Mucosa of descending colon (tissue), 3 donors: ENCODE data around the gene SAE1. TPM values are rescaled to one million over a fixed set of nuclear protein-coding genes. Genes with fewer than 3 reads are reported as not detected.

Experiments
- ATAC-seq: fragments of 200-7000 bp; cut with Tn5 transposase; one replicate; pipeline ENCODE4 v1.9.1; 2020; ENCODE audit warnings: mild to moderate bottlenecking, moderate library complexity
- DNase-seq, 3 donors: peaks; one replicate each; pipeline ENCODE4 v3.0.0-alpha.2; 2020
- H3K36me3 ChIP-seq: fragments of 200-600 bp; one replicate; pipeline ENCODE4 v1.8.0; 2021; ENCODE audit warnings: low read depth, mild to moderate bottlenecking
- H3K4me1 ChIP-seq: fragments of 200-600 bp; one replicate; pipeline ENCODE4 v1.8.0; 2021; ENCODE audit warnings: low read depth, mild to moderate bottlenecking
- H3K4me3 ChIP-seq: fragments of 200-600 bp; one replicate; pipeline ENCODE4 v1.8.0; 2021; ENCODE audit warnings: mild to moderate bottlenecking
- H3K9me3 ChIP-seq: fragments of 200-600 bp; one replicate; pipeline ENCODE4 v1.8.0; 2021; ENCODE audit warnings: mild to moderate bottlenecking
- intact Hi-C, 2 donors: fragments of 100-400 bp; cut with DNase I in 1 of 2; cut with micrococcal nuclease in 1 of 2; formaldehyde crosslinking; loops; one replicate each; pipeline versions ENCODE4 v1.11.0 to v1.11.1; 2022; cut with DNase I, micrococcal nuclease
- total RNA-seq, 3 donors: library from RNA; stranded (reverse); fragmentation: NEBNext Ultra II Directional in 2 of 3; extraction: Animal tissue kit (Norgen Biotek cat#: 25700) in 2 of 3; gene quantifications; one replicate each; pipeline versions ENCODE4 v1.2.1 to v1.2.4, GENCODE V29; 2021 to 2023
- TF ChIP-seq, protein P1 (sequence below): fragments of 200-600 bp; IDR thresholded peaks from one replicate; pipeline ENCODE4 v1.8.0; 2022; ENCODE audit warnings: antibody characterized with exemption, mild to moderate bottlenecking
- donor health status: DM: no; HTN: no; CAD: no; lungs with moderate emphysema.
- donor health status: DM: no; HTN: no; CAD: no.
- donor health status: DM: no; HTN: yes; CAD: no.

Gene SAE1
- total RNA-seq, 3 donors from 2014 or later: 41.7 to 133 (median 66.4) TPM

DNA sequence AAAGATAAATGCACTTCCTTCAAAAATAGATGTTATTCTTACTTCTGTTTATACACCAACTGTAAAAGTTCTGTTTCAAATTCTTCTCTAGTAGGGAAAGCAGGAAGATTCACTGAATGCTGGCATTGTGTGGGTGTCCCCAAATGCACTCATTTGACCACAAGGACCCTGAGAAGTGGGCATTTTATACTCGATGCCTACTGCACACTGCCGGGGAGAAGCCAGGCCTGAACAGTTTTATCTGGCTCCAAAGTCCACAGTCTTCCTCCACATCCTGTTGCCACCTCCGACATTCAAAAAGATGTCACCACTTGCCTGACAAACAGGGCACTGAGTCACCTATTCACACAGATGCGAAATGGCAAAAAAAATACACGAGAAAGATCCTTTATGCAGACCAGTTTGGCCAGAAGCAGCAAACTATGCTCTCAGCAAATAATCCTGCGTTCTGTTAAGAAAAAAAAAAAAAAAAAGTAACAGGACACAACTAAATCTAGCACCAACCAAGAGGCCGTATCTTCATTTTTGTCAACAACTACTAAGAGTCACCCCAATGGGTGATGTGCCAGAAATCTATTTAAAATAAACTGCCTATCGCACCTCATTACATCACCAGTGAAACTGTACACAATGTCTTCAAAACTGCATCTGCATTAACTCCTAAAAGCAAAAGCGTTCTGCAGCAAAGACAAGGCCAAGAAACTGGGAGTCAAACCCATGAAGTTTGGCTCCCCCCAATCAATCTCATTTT is 23.3 kb upstream of the SAE1 start:
- intact Hi-C loops: no loop called here
- DNase-seq: peak in 1 of 3 donors; percentile 58
- Histone ChIP-seq H3K9me3 (no peaks in the 10 kb centered on the region), H3K36me3 (no peaks in the 10 kb centered on the region), H3K4me3 (no peak overlapping the region), H3K4me1 (peaks cover 22% of the 10 kb centered on the region)
- TF ChIP-seq, protein P1, sequence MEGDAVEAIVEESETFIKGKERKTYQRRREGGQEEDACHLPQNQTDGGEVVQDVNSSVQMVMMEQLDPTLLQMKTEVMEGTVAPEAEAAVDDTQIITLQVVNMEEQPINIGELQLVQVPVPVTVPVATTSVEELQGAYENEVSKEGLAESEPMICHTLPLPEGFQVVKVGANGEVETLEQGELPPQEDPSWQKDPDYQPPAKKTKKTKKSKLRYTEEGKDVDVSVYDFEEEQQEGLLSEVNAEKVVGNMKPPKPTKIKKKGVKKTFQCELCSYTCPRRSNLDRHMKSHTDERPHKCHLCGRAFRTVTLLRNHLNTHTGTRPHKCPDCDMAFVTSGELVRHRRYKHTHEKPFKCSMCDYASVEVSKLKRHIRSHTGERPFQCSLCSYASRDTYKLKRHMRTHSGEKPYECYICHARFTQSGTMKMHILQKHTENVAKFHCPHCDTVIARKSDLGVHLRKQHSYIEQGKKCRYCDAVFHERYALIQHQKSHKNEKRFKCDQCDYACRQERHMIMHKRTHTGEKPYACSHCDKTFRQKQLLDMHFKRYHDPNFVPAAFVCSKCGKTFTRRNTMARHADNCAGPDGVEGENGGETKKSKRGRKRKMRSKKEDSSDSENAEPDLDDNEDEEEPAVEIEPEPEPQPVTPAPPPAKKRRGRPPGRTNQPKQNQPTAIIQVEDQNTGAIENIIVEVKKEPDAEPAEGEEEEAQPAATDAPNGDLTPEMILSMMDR: no peak
- ATAC-seq: peak; percentile 64

DNA sequence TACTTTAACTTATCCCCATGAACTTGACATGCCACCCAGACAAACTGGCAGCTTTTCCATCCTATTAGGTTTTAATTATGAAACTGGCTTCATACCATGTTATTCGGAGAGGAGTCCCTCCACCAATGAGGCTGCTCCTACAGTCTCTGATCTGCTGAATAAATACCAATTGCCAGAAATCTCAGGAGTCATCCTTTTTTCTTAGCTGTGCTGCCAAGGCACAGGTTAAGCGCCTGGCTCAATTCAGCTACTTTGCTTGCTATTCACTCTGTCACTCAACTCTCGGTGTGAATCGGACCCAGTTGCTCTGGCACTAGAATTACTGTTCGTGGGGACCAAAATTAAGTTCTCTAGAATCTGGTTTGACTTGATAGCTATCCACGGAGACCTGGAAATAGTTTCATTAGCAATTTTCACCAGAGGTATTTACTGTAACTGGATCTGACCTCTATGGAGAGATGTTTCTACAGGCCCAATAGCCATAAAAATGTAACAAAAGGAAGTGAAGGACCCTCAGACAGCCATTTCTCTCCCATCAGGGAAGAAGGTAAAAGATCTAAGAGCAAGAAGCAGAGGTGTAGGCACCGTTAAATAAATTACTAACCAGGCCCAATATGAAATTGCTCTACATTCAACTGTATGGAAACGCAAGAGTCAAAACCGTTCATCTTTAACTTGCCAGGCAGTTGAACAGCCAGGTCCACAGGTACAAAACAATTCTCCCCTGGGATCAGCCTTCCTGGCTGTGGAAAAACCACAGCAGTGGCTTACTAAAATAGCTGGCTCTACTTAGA is 22.5 kb upstream of the SAE1 start:
- Histone ChIP-seq H3K9me3 (no peaks in the 10 kb centered on the region), H3K4me3 (no peak overlapping the region), H3K36me3 (no peaks in the 10 kb centered on the region), H3K4me1 (peaks cover 22% of the 10 kb centered on the region)
- DNase-seq (no peak), ATAC-seq (no peak)
- TF ChIP-seq, protein P1: no peak
- intact Hi-C loops: no loop called here

DNA sequence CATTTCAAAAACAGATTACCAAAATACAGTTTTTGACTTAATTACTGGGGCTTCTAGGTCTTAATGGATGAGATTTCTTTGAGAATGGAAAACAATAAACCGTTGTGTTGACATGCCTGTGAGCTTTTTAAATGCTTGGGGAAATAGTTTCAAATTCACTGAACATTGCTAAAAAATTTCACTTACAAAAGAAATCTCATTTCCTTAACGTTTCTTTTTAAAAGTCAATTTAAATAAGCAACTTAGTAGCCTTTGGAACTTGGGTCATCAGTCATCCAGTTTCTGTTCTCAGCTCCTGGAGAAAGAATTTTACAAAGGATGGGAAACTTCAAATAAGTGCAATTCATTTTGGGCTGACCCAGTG is 21.5 kb upstream of the SAE1 start:
- H3K9me3 ChIP-seq: no peaks in the 10 kb centered on the region
- TF ChIP-seq, protein P1: no peak
- no peak overlapping the region for H3K4me3 ChIP-seq
- peaks cover 22% of the 10 kb centered on the region for H3K4me1 ChIP-seq
- intact Hi-C loops: no loop called here
- ATAC-seq: no peak
- H3K36me3 ChIP-seq: no peaks in the 10 kb centered on the region
- no peak for DNase-seq

DNA sequence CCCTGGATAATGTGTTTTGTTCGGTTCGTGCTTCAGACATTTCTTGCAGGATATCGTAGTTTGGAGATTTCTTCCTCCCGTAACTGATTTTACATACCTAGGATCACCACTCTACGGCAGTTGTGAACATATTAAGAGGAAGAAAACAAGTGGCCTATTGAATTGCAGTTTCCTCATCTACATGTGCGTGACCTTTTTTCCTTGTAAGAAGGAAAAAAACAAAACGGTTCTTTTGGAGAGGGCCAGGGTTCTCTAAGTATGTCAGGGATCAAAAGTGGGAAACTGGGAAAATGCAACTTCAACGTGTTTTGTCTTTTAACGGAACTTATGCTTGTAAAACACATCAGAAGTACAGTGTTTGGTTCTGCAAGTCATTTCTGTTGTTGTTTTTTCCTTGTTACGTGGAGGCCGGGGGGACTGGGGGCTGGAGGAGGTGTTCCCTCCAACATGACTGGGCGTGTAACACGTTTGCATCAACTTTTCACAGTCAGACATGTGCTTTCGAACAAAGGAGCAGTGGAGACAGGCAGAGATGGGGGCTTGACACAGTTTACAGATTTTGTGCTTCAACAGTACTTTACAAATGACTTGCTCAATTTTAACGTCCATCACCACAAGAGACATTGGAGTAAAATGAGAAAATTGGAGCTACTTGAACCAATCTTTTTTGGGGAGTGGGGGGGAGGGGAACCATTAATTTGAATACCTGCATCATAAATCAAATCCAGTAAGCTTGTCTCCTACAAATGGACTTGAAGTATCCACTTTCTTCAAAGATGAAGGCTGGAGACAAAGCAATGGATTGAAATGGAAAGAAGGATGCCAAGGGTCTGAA is 20.9 kb upstream of the SAE1 start:
- peak overlapping the region; percentile 92 for H3K4me3 ChIP-seq
- no peak for ATAC-seq
- DNase-seq: peak in 1 of 3 donors; percentile 55
- TF ChIP-seq, protein P1: no peak
- no peaks in the 10 kb centered on the region for H3K36me3 ChIP-seq
- H3K4me1 ChIP-seq: peaks cover 25% of the 10 kb centered on the region
- H3K9me3 ChIP-seq: no peaks in the 10 kb centered on the region
- intact Hi-C loops: no loop called here

DNA sequence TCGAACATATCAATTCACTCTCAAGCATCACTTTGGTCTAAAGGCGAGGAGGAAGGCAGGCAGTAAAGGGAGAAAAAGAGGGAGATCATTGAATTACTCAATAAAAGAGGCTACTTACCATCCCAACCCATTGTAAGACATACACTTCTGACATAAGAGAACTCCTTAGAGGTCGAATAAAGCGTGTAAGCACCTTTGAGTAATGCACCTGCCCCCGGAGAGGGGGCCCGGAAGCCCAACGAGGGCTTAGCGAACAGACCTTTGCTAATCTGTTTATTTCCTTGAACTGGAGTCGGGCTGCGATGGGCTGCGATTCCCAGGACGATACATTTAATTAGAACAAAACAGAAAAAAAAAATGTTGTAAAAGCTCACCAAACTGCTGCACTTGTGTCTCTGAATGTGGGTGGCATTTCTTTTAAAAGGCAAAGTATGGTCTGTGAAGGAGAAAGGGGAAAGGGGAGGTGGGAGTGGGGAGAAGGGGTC is 20.1 kb upstream of the SAE1 start:
- Histone ChIP-seq H3K9me3 (no peaks in the 10 kb centered on the region), H3K4me1 (peaks cover 25% of the 10 kb centered on the region), H3K4me3 (peak overlapping the region; percentile 92), H3K36me3 (no peaks in the 10 kb centered on the region)
- peak; percentile 61 to 74 (median 64) for DNase-seq
- no peak for ATAC-seq
- TF ChIP-seq, protein P1: no peak
- intact Hi-C loops: no loop called here
